GM12878 (cell line): ENCODE data around the gene PTAFR. TPM values are rescaled to one million over a fixed set of nuclear protein-coding genes. Genes with fewer than 3 reads are reported as not detected.

Experiments
- ATAC-seq: fragments of 200-7000 bp; cut with Tn5 transposase; 3 replicates; pipeline ENCODE4 v1.9.1; 2020; ENCODE audit warnings: mild to moderate bottlenecking, moderate library complexity
- BruUV-seq: library from RNA; stranded (reverse); fragments of 400-500 nt; replicated peaks from 2 replicates; lab custom pipeline; 2021; lab: Mats Ljungman, UMichigan
- CTCF ChIA-PET: fragments of 300-600 bp; sonication (Branson Sonifier 250); formaldehyde crosslinking; extraction: SDS; loops from one replicate; lab custom pipeline; 2021; ENCODE audit warnings: inconsistent platforms; lab: Yijun Ruan, JAX
- POLR2A ChIA-PET: fragments of 350-600 bp; formaldehyde crosslinking; extraction: SDS; loops from one replicate; lab custom pipeline; 2021; ENCODE audit warnings: inconsistent platforms; lab: Charles Lee
- RAD21 ChIA-PET: fragments of 300-600 bp; sonication (Branson Sonifier 250); formaldehyde crosslinking; loops from one replicate; lab custom pipeline; 2023; ENCODE audit warnings: antibody characterized with exemption; ENCODE audit not compliant: unreplicated experiment; lab: Charles Lee
- SMC1A ChIA-PET: fragments of 300-600 bp; sonication (Branson Sonifier 250); formaldehyde crosslinking; loops from one replicate; lab custom pipeline; 2023; ENCODE audit not compliant: unreplicated experiment, uncharacterized antibody; lab: Charles Lee
- DNase-seq: peaks from one replicate; pipeline ENCODE4 v3.0.0-alpha.2; 2011; ENCODE audit warnings: low read depth, low spot score
- FAIRE-seq: peaks from 3 replicates; lab custom pipeline; 2011; peaks lifted over from hg19 to GRCh38; lab: Jason Lieb, UNC
- H2AFZ ChIP-seq: 2 replicates; pipeline ENCODE4 v1.6.0; 2011; ENCODE audit warnings: low read depth, low read length, control low read depth; ENCODE audit not compliant: control insufficient read depth
- H3K27ac ChIP-seq: 2 replicates; pipeline ENCODE4 v1.5.1; 2011; ENCODE audit warnings: control low read depth; ENCODE audit not compliant: control insufficient read depth, insufficient read depth
- H3K27me3 ChIP-seq, 2 experiments: replicated peaks in 1 of 2; 2 replicates each; pipeline versions ENCODE4 v1.6.0 to v1.6.1; 2011; ENCODE audit warnings: low read length in 1 of 2; ENCODE audit not compliant: control insufficient read depth in 2 of 2, insufficient read depth in 2 of 2
- H3K36me3 ChIP-seq, 2 experiments: 2 replicates each; pipeline ENCODE4 v1.5.1; 2011; ENCODE audit warnings: low read length in 1 of 2; ENCODE audit not compliant: control insufficient read depth in 2 of 2, insufficient read depth in 2 of 2
- H3K4me1 ChIP-seq: 2 replicates; pipeline ENCODE4 v1.6.1; 2011; ENCODE audit warnings: mild to moderate bottlenecking, low read length, moderate library complexity, mixed read lengths; ENCODE audit not compliant: control insufficient read depth, insufficient read depth
- H3K4me2 ChIP-seq: 2 replicates; pipeline ENCODE4 v1.6.0; 2011; ENCODE audit warnings: control low read depth; ENCODE audit not compliant: control insufficient read depth, insufficient read depth
- H3K4me3 ChIP-seq: fragments of 200-600 bp; sonication (generic); 2 replicates; pipeline ENCODE4 v1.5.1; 2016
- H3K79me2 ChIP-seq: 2 replicates; pipeline ENCODE4 v1.6.0; 2011; ENCODE audit warnings: low read length; ENCODE audit not compliant: control insufficient read depth, insufficient read depth
- H3K9ac ChIP-seq: 2 replicates; pipeline ENCODE4 v1.8.0; 2011; ENCODE audit warnings: low read length, control low read depth, mixed read lengths; ENCODE audit not compliant: control insufficient read depth, insufficient read depth
- H3K9me3 ChIP-seq: replicated peaks from 3 replicates; pipeline ENCODE4 v1.5.1; 2011; ENCODE audit warnings: mild to moderate bottlenecking, low read length; ENCODE audit not compliant: control insufficient read depth, insufficient read depth
- H4K20me1 ChIP-seq: 2 replicates; pipeline ENCODE4 v1.6.0; 2011; ENCODE audit not compliant: control insufficient read depth, insufficient read depth
- EED ChIP-seq: sonication (generic); IDR thresholded peaks from 2 replicates; pipeline ENCODE4 v1.6.1; 2016; ENCODE audit warnings: antibody characterized with exemption, low read depth
- IKZF1 ChIP-seq: fragments of 450-650 bp; conservative IDR thresholded peaks from 2 replicates; pipeline ENCODE4 v1.6.1; 2017; ENCODE audit warnings: antibody characterized with exemption, mild to moderate bottlenecking
- IKZF2 ChIP-seq, 2 experiments: fragments of 450-650 bp; IDR thresholded peaks; 2 replicates each; pipeline ENCODE4 v1.6.1; 2017; ENCODE audit warnings: mild to moderate bottlenecking in 2 of 2, moderate library complexity in 2 of 2
- RAD21 ChIP-seq: IDR thresholded peaks from 2 replicates; pipeline ENCODE4 v1.6.1; 2011; ENCODE audit warnings: mild to moderate bottlenecking, low read depth, low read length, moderate library complexity; ENCODE audit not compliant: insufficient read depth
- RUNX3 ChIP-seq: IDR thresholded peaks from 2 replicates; pipeline ENCODE4 v1.6.1; 2012; ENCODE audit warnings: low read length, inconsistent platforms
- SMC3 ChIP-seq: IDR thresholded peaks from 2 replicates; pipeline ENCODE4 v1.6.1; 2011; ENCODE audit warnings: low read length, improper control_type of control experiment, borderline replicate concordance
- SPI1 ChIP-seq: IDR thresholded peaks from 2 replicates; pipeline ENCODE4 v1.6.1; 2011; ENCODE audit warnings: low read depth, mild to moderate bottlenecking, low read length, moderate library complexity, borderline replicate concordance; ENCODE audit not compliant: insufficient read depth
- SUZ12 ChIP-seq: fragments of 200-600 bp; sonication (generic); IDR thresholded peaks from one replicate; pipeline ENCODE4 v1.6.1; 2018; ENCODE audit warnings: antibody characterized with exemption, mild to moderate bottlenecking; ENCODE audit not compliant: unreplicated experiment
- ZBED1 ChIP-seq: IDR thresholded peaks from 2 replicates; pipeline ENCODE4 v1.6.1; 2016; ENCODE audit warnings: borderline replicate concordance
- ZBTB4 ChIP-seq: fragments of 450-650 bp; formaldehyde crosslinking; IDR thresholded peaks from 2 replicates; pipeline ENCODE4 v1.4.0; 2022; ENCODE audit warnings: mild to moderate bottlenecking, moderate library complexity
- WGBS: methylation state at CpG from one replicate; pipeline ENCODE4 v1.1.6; 2016; ENCODE audit warnings: low lambda C conversion rate; ENCODE audit not compliant: insufficient replicate concordance, insufficient coverage; ENCODE audit errors: missing lambda C conversion rate; 5-methylcytosine and 5-hydroxymethylcytosine counted together
- in situ Hi-C: fragments of 300-500 bp; cut with MboI; formaldehyde crosslinking; loops from 9 replicates; pipeline ENCODE4 v1.14.3; 2018; ENCODE audit warnings: mixed read lengths
- intact Hi-C: fragments of 100-400 bp; cut with micrococcal nuclease; formaldehyde crosslinking; loops from one replicate; pipeline ENCODE4 v1.14.2; 2022; ENCODE audit not compliant: unreplicated experiment
- polyA plus RNA-seq, 11 experiments: library from polyadenylated mRNA; depleted of rRNA in 4 of 11; unstranded in 6 of 11; stranded (reverse) in 5 of 11; fragments of >200 nt; fragmentation: Nextera tagmentation in 4 of 11; fragmentation: Illumina TruSeq in 1 of 11; extraction: Ambion mirVana in 4 of 11; extraction: Trizol in 1 of 11; gene quantifications; 1 replicate in 1 of 11; 2 replicates in 10 of 11; pipeline versions ENCODE4 v1.2.1 to v1.2.3, GENCODE V29; 2011 to 2016; ENCODE audit warnings: inconsistent platforms in 2 of 11, missing spikeins in 2 of 11, low read depth in 1 of 11
- total RNA-seq, 4 experiments: library from RNA; depleted of rRNA in 3 of 4; stranded (reverse); fragments of >200 nt in 3 of 4; fragmentation: Illumina TruSeq in 1 of 4; extraction: Trizol in 1 of 4; gene quantifications; 2 replicates each; pipeline versions ENCODE4 v1.2.1 to v1.2.3, GENCODE V29; 2013 to 2021
- TF ChIP-seq, protein P1 (sequence below): IDR thresholded peaks from 2 replicates; pipeline ENCODE4 v1.6.1; 2011; ENCODE audit warnings: mild to moderate bottlenecking, low read depth, low read length, moderate library complexity; ENCODE audit not compliant: insufficient replicate concordance
- TF ChIP-seq, protein P2 (sequence below), 3 experiments: IDR thresholded peaks in 2 of 3; conservative IDR thresholded peaks in 1 of 3; 2 replicates each; pipeline ENCODE4 v1.5.1; 2011; ENCODE audit warnings: low read depth in 3 of 3, low read length in 3 of 3, mild to moderate bottlenecking in 3 of 3, control low read depth in 2 of 3, moderate library complexity in 2 of 3, inconsistent platforms in 1 of 3, mixed read lengths in 1 of 3; ENCODE audit not compliant: control insufficient read depth in 2 of 3, insufficient read depth in 1 of 3; ENCODE audit errors: extremely low read depth in 1 of 3
- TF ChIP-seq, protein P3 (sequence below): fragments of 450-650 bp; IDR thresholded peaks from 2 replicates; pipeline ENCODE4 v1.6.1; 2016; ENCODE audit warnings: mild to moderate bottlenecking

Gene PTAFR
- total and polyA plus RNA-seq, 10 of the 15 experiments (the other 5 are each of a cell fraction or from before 2014, with no cell fraction given): 17.5 to 251 (median 27.7) TPM

DNA sequence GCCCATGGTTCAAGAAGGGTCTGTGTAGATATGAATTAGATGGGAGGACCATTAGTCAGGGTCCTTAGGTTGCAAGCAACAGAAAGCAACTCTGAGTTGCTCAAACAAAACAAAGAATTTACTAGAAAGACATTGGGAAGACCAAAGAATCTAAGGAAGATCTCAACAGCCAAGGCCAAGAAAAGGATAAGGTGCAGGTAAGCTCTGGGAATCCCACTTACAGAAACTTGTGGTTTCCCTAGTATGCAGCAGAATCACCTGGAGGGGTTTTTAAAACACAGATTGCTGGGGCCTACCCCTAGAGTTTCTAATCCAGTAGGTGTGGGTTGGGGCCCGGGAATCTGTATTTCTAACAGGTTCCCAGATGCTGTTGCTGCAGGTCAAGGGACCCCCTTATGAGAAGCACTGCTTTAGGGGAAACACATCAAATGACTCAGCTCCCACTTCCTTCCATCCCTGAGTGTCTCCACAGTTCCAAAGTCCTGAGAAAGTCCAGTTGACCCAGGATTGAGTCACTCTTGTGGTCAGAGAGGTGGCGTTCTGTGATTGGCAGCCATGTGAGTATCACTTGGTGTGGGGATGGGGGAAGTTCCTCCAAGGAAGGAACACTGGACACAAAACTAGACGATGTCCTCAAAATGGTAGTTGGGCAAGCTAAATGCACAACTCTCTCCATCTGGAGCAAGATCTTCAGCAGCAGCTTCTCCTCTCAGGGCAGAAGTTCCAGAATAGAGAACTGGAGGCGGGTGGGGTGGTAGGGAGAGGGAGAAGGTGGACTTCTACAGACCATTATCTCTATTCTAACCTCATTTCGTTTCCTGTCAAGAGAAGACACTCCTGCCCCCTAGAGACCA lies 63.9 kb downstream of the PTAFR start:
- no peaks in the 10 kb centered on the region for H4K20me1 ChIP-seq
- in situ Hi-C loops (no loop called here), intact Hi-C loops (loop anchor here (2.0 kb wide), 2 partner anchors 22 to 32 kb away; no protein-coding TSS in a partner anchor)
- ATAC-seq: peak; percentile 43; the same call in 1 of the 3 replicates
- peak overlapping the region; percentile 29 for H2AFZ ChIP-seq
- no TSS peak for BruUV-seq
- H3K79me2 ChIP-seq: no peaks in the 10 kb centered on the region
- peaks cover 39% of the 10 kb centered on the region for H3K4me1 ChIP-seq
- H3K27ac ChIP-seq: no peak overlapping the region
- DNase-seq: no peak
- ChIA-PET RAD21 (interaction anchor here (1.2 to 11.7 kb wide), 9 partner anchors 10 to 97 kb away, joined by 3 to 113 read pairs (median 5); partner anchors contain the start of gene EYA3), CTCF (interaction anchor here (0.6 to 6.9 kb wide), 15 partner anchors 11 to 131 kb away, joined by 3 to 57 read pairs (median 4); partner anchors contain the start of gene EYA3), POLR2A (interaction anchor here (0.6 to 3.7 kb wide), 8 partner anchors 13 to 415 kb away, joined by 3 to 18 read pairs (median 5); no protein-coding TSS in a partner anchor), SMC1A (interaction anchor here (0.6 to 4.6 kb wide), 16 partner anchors 8 to 224 kb away, joined by 3 to 43 read pairs (median 8); partner anchors contain the start of gene EYA3)
- WGBS: 56% methylated on average over 5 of the region's 5 CpGs
- TF ChIP-seq IKZF1 (peak; percentile 39; the same call in 1 of the 2 replicates), RAD21 (peak; percentile 60), RUNX3 (peak; percentile 58), SMC3 (peak; percentile 25; the same call in 1 of the 2 replicates), EED (peak; percentile 86), ZBED1 (0 out of 2 replicates have a peak, but pooled peaks have one; percentile 30), SPI1 (peak; percentile 22; the same call in 1 of the 2 replicates), ZBTB4 (CRISPR knock-in tag) (no peak), IKZF2 (IDR thresholded peaks at IDR 0.05) (peak in 1 of 2 experiments; percentile 44; a peak in 1 of 4 replicates), SUZ12 (no peak)
- TF ChIP-seq, protein P1, sequence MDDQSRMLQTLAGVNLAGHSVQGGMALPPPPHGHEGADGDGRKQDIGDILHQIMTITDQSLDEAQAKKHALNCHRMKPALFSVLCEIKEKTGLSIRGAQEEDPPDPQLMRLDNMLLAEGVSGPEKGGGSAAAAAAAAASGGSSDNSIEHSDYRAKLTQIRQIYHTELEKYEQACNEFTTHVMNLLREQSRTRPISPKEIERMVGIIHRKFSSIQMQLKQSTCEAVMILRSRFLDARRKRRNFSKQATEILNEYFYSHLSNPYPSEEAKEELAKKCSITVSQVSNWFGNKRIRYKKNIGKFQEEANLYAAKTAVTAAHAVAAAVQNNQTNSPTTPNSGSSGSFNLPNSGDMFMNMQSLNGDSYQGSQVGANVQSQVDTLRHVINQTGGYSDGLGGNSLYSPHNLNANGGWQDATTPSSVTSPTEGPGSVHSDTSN: no peak
- TF ChIP-seq, protein P2, sequence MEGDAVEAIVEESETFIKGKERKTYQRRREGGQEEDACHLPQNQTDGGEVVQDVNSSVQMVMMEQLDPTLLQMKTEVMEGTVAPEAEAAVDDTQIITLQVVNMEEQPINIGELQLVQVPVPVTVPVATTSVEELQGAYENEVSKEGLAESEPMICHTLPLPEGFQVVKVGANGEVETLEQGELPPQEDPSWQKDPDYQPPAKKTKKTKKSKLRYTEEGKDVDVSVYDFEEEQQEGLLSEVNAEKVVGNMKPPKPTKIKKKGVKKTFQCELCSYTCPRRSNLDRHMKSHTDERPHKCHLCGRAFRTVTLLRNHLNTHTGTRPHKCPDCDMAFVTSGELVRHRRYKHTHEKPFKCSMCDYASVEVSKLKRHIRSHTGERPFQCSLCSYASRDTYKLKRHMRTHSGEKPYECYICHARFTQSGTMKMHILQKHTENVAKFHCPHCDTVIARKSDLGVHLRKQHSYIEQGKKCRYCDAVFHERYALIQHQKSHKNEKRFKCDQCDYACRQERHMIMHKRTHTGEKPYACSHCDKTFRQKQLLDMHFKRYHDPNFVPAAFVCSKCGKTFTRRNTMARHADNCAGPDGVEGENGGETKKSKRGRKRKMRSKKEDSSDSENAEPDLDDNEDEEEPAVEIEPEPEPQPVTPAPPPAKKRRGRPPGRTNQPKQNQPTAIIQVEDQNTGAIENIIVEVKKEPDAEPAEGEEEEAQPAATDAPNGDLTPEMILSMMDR (IDR thresholded peaks at IDR 0.05 in 2 of 3, conservative IDR thresholded peaks at IDR 0.05 in 1 of 3; ENCODE audit: control insufficient read depth in 2 of 3, extremely low read depth in 1 of 3, insufficient read depth in 1 of 3, low read depth in 3 of 3, low read length in 3 of 3): peak in 1 of 3 experiments; percentile 48; a peak in 1 of 6 replicates
- TF ChIP-seq, protein P3, sequence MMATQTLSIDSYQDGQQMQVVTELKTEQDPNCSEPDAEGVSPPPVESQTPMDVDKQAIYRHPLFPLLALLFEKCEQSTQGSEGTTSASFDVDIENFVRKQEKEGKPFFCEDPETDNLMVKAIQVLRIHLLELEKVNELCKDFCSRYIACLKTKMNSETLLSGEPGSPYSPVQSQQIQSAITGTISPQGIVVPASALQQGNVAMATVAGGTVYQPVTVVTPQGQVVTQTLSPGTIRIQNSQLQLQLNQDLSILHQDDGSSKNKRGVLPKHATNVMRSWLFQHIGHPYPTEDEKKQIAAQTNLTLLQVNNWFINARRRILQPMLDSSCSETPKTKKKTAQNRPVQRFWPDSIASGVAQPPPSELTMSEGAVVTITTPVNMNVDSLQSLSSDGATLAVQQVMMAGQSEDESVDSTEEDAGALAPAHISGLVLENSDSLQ: peak; percentile 45
- no peaks in the 10 kb centered on the region for H3K36me3 ChIP-seq
- H3K4me2 ChIP-seq: no peak overlapping the region
- no peak overlapping the region for H3K4me3 ChIP-seq
- no peaks in the 10 kb centered on the region for H3K27me3 ChIP-seq
- H3K9me3 ChIP-seq: no peaks in the 10 kb centered on the region
- no peak for FAIRE-seq
- no peak overlapping the region for H3K9ac ChIP-seq
